Esophagus muscularis mucosa (tissue), 4 donors: ENCODE results near the gene ASXL2.

Source experiments
- EP300 ChIP-seq: sonication (generic); formaldehyde crosslinking; IDR thresholded peaks from one replicate; pipeline ENCODE4 v1.6.1; 2017; ENCODE audit warnings: antibody characterized with exemption
- POLR2A ChIP-seq: fragments of 450-650 bp; IDR thresholded peaks from one replicate; pipeline ENCODE4 v1.6.1; 2017; ENCODE audit warnings: antibody characterized with exemption, moderate library complexity, mild to moderate bottlenecking, low read depth
- TF ChIP-seq, protein P1 (sequence below), 3 experiments: fragments of 200-600 bp in 2 of 3; fragments of 450-650 bp in 1 of 3; sonication (generic) in 2 of 3; IDR thresholded peaks; one replicate each; pipeline ENCODE4 v1.5.1; 2017 to 2019; ENCODE audit warnings: antibody characterized with exemption in 3 of 3, mild to moderate bottlenecking in 2 of 3, moderate library complexity in 1 of 3

DNA sequence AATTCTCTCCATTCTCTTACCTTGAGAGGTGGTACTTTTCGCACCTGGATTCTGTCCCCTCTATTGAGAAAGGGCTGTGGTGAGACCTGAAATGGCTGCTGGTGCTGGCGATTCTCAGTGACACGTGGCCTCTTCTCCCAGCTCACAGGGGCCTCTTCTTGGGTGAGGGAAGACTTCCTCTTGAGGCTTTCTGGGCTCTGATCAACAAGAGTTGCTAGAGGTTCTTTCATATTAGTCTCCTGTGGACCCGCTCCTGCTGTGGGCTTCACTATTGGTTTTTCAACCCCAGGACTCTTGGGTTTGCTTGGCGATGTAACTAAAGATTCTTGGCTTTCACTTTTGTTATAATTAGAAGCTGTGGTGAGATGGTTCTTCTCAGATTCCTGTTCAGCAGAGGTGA is 128.6 kb downstream of the ASXL2 start:
- TF ChIP-seq, protein P1, sequence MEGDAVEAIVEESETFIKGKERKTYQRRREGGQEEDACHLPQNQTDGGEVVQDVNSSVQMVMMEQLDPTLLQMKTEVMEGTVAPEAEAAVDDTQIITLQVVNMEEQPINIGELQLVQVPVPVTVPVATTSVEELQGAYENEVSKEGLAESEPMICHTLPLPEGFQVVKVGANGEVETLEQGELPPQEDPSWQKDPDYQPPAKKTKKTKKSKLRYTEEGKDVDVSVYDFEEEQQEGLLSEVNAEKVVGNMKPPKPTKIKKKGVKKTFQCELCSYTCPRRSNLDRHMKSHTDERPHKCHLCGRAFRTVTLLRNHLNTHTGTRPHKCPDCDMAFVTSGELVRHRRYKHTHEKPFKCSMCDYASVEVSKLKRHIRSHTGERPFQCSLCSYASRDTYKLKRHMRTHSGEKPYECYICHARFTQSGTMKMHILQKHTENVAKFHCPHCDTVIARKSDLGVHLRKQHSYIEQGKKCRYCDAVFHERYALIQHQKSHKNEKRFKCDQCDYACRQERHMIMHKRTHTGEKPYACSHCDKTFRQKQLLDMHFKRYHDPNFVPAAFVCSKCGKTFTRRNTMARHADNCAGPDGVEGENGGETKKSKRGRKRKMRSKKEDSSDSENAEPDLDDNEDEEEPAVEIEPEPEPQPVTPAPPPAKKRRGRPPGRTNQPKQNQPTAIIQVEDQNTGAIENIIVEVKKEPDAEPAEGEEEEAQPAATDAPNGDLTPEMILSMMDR (IDR thresholded peaks at IDR 0.05): no peak
- no peak for TF ChIP-seq POLR2A
- TF ChIP-seq EP300: no peak
